Ishikawa (cell line): ENCODE measurements around the gene CCR5AS.

ENCODE experiments used
- CEBPB ChIP-seq: IDR thresholded peaks from 2 replicates; pipeline ENCODE4 v1.6.1; 2012
- CREB1 ChIP-seq: IDR thresholded peaks from 2 replicates; pipeline ENCODE4 v1.6.1; 2012; ENCODE audit warnings: low read depth
- EGR1 ChIP-seq: IDR thresholded peaks from 2 replicates; pipeline ENCODE4 v1.6.1; 2012
- EP300 ChIP-seq: IDR thresholded peaks from 2 replicates; pipeline ENCODE4 v1.6.1; 2012; ENCODE audit warnings: borderline replicate concordance
- FOXM1 ChIP-seq: IDR thresholded peaks from 2 replicates; pipeline ENCODE4 v1.6.1; 2012; ENCODE audit warnings: low read depth, borderline replicate concordance
- NFIC ChIP-seq: IDR thresholded peaks from 2 replicates; pipeline ENCODE4 v1.6.1; 2012
- RAD21 ChIP-seq: IDR thresholded peaks from 2 replicates; pipeline ENCODE4 v1.6.1; 2012; ENCODE audit warnings: low read depth
- TCF12 ChIP-seq: IDR thresholded peaks from 2 replicates; pipeline ENCODE4 v1.6.1; 2012; ENCODE audit warnings: low read depth
- TEAD4 ChIP-seq: IDR thresholded peaks from 2 replicates; pipeline ENCODE4 v1.6.1; 2012
- YY1 ChIP-seq: IDR thresholded peaks from 2 replicates; pipeline ENCODE4 v1.6.1; 2012; ENCODE audit warnings: low read depth
- ZBTB7A ChIP-seq: IDR thresholded peaks from 2 replicates; pipeline ENCODE4 v1.6.1; 2012; ENCODE audit warnings: low read depth
- TF ChIP-seq, protein P1 (sequence below): IDR thresholded peaks from 2 replicates; pipeline ENCODE4 v1.6.1; 2012
- TF ChIP-seq, protein P2 (sequence below): IDR thresholded peaks from 2 replicates; pipeline ENCODE4 v1.6.1; 2012
- TF ChIP-seq, protein P3 (sequence below): IDR thresholded peaks from 2 replicates; pipeline ENCODE4 v1.6.1; 2012; ENCODE audit warnings: low read depth, mild to moderate bottlenecking

The CCR5AS gene

DNA sequence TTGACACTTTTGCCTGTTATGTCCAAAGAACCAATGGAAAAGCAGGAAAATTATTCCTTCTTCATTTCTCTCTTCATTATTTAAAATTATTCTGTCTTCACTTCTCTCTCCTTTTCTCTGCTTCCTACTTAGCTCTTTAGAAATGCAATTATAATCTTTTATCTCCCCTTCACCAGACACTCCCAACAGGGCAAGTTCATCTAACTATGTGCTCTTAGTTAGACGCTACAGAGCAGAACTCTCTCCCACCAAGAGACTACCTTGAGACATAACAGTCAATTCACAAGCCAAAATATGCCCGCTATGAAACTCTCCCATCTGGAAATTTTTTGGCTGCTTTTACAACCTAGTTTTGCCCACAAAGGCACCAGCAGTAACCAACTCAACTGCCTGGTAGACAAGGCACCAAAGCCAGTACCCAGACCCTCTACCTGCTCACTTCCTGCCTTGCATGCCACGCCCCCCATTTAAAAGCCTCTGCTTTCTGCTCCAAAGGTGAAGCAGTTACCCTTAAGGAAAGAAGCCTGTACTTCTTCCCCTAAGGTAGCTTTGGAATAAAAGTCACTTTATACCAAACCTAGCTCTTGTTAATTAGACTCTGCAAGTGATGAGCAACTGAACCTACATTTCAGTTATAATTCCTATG lies 28.3 kb upstream of the CCR5AS start:
- TF ChIP-seq TEAD4, result no peak
- TF ChIP-seq, protein P1, sequence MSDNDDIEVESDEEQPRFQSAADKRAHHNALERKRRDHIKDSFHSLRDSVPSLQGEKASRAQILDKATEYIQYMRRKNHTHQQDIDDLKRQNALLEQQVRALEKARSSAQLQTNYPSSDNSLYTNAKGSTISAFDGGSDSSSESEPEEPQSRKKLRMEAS, result no peak
- TF ChIP-seq EGR1, result no peak

DNA sequence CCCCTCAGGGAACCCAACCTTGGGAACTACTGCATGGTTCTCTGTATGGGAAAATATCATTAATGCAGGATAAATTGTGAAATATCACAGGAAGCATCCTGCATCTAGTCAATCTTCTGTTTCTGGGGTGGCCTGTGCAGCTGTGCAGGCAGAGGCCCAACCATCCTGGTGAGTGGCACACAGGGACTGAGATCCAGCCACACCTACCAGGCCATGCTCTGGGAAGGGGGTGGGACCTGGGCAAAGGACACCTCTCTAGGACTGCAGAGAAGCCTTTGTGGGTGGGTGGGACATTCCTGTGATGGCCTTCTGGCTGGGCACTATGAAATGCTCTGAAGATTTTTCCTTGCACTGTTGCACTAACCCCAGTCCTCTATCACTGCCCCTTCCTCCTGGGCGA lies 27.0 kb upstream of the CCR5AS start:
- TF ChIP-seq ZBTB7A, result no peak

DNA sequence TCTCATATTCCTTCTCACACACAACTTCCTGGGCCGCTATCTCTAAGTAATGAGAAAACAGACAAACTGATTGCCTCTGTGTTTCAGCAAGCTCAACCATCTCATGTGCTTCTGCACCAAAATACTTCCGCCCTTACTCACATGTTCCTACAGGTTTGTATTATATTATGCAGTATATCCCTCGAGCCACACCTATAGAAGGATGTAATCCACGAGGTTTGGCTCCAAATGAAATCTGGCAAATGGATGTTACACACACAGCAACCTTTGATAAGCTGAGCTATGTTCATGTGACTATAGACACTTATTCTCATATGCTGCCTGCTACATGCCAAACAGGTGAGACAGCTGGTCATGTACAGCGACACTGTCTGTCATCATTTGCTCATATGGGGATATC lies 22.8 kb upstream of the CCR5AS start:
- no peak for TF ChIP-seq TEAD4
- TF ChIP-seq, protein P2, sequence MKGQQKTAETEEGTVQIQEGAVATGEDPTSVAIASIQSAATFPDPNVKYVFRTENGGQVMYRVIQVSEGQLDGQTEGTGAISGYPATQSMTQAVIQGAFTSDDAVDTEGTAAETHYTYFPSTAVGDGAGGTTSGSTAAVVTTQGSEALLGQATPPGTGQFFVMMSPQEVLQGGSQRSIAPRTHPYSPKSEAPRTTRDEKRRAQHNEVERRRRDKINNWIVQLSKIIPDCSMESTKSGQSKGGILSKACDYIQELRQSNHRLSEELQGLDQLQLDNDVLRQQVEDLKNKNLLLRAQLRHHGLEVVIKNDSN, result no peak
- no peak for TF ChIP-seq CREB1
- no peak for TF ChIP-seq TCF12
- no peak for TF ChIP-seq YY1
- TF ChIP-seq RAD21, result no peak
- TF ChIP-seq, protein P1, result no peak
- TF ChIP-seq FOXM1, result no peak
- TF ChIP-seq EGR1, result no peak
- no peak for TF ChIP-seq ZBTB7A
- no peak for TF ChIP-seq CEBPB
- TF ChIP-seq, protein P3, sequence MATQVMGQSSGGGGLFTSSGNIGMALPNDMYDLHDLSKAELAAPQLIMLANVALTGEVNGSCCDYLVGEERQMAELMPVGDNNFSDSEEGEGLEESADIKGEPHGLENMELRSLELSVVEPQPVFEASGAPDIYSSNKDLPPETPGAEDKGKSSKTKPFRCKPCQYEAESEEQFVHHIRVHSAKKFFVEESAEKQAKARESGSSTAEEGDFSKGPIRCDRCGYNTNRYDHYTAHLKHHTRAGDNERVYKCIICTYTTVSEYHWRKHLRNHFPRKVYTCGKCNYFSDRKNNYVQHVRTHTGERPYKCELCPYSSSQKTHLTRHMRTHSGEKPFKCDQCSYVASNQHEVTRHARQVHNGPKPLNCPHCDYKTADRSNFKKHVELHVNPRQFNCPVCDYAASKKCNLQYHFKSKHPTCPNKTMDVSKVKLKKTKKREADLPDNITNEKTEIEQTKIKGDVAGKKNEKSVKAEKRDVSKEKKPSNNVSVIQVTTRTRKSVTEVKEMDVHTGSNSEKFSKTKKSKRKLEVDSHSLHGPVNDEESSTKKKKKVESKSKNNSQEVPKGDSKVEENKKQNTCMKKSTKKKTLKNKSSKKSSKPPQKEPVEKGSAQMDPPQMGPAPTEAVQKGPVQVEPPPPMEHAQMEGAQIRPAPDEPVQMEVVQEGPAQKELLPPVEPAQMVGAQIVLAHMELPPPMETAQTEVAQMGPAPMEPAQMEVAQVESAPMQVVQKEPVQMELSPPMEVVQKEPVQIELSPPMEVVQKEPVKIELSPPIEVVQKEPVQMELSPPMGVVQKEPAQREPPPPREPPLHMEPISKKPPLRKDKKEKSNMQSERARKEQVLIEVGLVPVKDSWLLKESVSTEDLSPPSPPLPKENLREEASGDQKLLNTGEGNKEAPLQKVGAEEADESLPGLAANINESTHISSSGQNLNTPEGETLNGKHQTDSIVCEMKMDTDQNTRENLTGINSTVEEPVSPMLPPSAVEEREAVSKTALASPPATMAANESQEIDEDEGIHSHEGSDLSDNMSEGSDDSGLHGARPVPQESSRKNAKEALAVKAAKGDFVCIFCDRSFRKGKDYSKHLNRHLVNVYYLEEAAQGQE, result no peak
- TF ChIP-seq EP300, result no peak
- no peak for TF ChIP-seq NFIC

DNA sequence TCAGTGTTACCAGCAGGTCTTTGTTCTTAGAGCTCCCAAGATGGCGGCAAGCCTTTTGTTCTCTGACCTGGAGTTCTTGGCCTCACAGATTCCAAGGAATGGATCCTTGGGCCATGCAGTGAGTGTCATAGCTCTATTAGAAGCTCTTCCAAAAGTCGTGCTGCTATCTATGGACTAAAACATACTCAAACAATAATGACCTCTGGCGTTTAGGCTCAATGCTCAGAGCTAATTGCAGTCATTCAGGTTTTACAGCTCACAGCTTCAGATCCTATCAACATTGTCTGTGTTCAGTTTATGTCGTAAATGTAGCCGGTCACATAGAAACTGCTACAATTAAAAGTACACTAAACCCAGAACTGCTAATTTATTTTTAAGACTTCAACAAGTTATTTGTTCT lies 22.4 kb upstream of the CCR5AS start:
- TF ChIP-seq EP300, result no peak
- no peak for TF ChIP-seq CREB1
- TF ChIP-seq TEAD4, result no peak
- TF ChIP-seq ZBTB7A, result no peak
- TF ChIP-seq NFIC, result no peak

DNA sequence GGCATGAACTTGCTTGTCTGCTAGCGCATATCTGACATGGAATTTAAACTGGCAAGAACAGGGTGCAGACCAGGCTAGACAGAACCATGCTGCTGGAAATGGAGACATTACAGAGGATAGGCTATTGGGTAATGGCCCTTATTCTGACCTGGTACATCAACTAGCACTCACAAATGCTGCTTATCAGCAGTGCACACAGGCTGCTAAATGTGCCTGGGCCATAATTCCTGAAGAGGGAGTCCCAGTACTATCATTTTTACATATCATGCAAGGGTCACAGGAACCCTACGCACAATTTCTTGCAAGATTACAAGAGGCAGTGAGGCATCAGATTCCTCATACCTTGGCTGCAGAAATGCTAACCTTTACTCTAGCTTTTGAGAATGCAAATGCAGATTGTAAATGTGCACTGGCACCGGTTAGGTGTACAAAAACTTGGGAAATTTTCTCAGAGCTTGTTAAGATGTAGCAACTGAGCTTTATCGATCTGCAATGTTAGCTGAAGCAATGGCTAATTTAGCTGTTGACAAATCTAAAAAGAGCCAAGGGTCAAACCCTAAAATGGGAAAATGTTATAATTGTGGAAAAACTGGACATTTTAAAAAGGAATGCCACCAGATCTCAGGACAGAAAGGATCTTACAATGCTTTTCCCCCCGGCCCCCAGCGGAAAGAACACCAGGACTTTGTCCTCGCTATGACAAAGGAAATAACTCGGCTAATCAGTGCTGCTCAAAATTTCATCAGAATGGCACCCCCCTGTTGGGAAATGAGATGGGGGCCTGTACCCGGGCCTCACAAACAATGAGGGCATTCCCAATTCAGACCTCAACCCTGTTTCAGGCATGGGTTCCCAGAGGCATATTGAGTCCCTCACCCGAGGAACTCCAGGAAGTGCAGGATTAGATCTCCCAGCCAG lies 21.3 kb upstream of the CCR5AS start:
- TF ChIP-seq, protein P3, result no peak
- peak; percentile 32; the same call in 1 of the 2 replicates for TF ChIP-seq RAD21
- TF ChIP-seq TEAD4, result no peak
- no peak for TF ChIP-seq CEBPB
- TF ChIP-seq CREB1, result no peak

DNA sequence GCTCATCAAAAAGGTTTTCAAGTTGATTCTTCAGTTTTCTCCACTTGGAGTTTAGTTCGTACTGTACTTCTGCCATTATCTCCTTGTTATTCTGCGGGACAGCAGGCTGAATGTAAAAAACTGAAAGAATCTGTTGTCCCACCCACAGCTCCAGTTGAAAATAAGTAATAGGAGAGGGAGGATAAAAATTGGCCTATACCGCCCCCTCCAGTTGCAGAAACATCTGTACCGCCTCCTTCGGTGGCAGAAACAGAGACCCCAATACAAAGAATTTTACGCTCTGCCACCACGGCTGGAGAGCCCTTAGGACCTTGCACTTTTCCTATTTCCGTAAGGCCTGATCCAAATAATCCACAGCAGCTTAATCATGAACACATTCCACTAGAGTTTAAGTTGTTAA lies 20.5 kb upstream of the CCR5AS start:
- peak; percentile 4; the same call in 1 of the 2 replicates for TF ChIP-seq RAD21

DNA sequence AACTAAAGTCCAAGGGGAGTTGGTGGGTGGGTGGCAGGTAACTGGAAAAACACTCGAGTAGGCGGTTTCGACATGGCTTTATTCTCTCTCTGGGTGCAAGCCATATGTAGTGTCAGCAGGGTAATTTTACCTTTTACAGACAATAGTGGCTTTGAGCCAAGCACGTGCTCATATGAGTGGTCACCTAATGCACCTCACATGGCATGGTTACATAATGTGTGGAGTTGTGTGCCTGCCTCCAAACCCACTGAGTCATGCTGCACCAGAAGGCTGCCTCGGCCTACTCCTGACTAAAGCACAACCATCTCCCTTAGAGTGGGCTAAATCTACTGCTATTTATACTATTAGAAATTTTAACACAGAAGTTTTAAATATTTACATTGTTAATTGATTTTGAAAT lies 16.7 kb upstream of the CCR5AS start:
- TF ChIP-seq, protein P2, result peak; percentile 81
- no peak for TF ChIP-seq RAD21
- TF ChIP-seq EP300, result peak; percentile 59; the same call in 1 of the 2 replicates
- TF ChIP-seq, protein P3, result no peak
- TF ChIP-seq CEBPB, result peak; percentile 52; the same call in 1 of the 2 replicates
- TF ChIP-seq NFIC, result peak; percentile 93
- TF ChIP-seq TCF12, result peak; percentile 56
- TF ChIP-seq ZBTB7A, result no peak
- TF ChIP-seq, protein P1, result peak; percentile 93
